Nephron progenitor cell (in vitro differentiated cells): ENCODE measurements around the gene WDR18.
A peak's percentile ranks its signal among the peaks of the same experiment; 100 is the strongest.

Source experiments
- DNase-seq: peaks from one replicate; pipeline ENCODE4 v3.0.0; 2021
- H3K27ac Mint-ChIP-seq: 2 replicates; pipeline ENCODE4 v1.8.0; 2021; ENCODE audit warnings: mild to moderate bottlenecking, moderate library complexity, mixed read lengths
- H3K27me3 Mint-ChIP-seq: 2 replicates; pipeline ENCODE4 v1.8.0; 2021; ENCODE audit warnings: mild to moderate bottlenecking, low read depth, mixed read lengths; ENCODE audit not compliant: poor library complexity
- H3K36me3 Mint-ChIP-seq: 2 replicates; pipeline ENCODE4 v1.8.0; 2021; ENCODE audit warnings: low read depth, mixed read lengths
- H3K4me1 Mint-ChIP-seq: 2 replicates; pipeline ENCODE4 v1.8.0; 2021; ENCODE audit warnings: mixed read lengths
- H3K4me3 Mint-ChIP-seq: 2 replicates; pipeline ENCODE4 v1.8.0; 2021; ENCODE audit warnings: mild to moderate bottlenecking, moderate library complexity, mixed read lengths
- H3K9me3 Mint-ChIP-seq: 2 replicates; pipeline ENCODE4 v1.8.0; 2021; ENCODE audit warnings: mild to moderate bottlenecking, moderate library complexity, mixed read lengths
- CTCF ChIP-seq: fragments of 200-600 bp; sonication (generic); IDR thresholded peaks from 2 replicates; pipeline ENCODE4 v1.5.0; 2021; ENCODE audit warnings: antibody characterized with exemption

The WDR18 gene

GRCh38 chr19:988081-988480, 3.9 kb downstream of the WDR18 start:
- Mint-ChIP-seq H3K4me3 (no peak overlapping the region), H3K36me3 (peaks cover 17% of the 10 kb centered on the region), H3K27ac (no peak overlapping the region), H3K9me3 (no peaks in the 10 kb centered on the region), H3K27me3 (peaks cover 4% of the 10 kb centered on the region), H3K4me1 (peaks cover 31% of the 10 kb centered on the region)
- no peak for DNase-seq
- no peak for TF ChIP-seq CTCF

GRCh38 chr19:988510-988909, 4.4 kb downstream of the WDR18 start:
- Mint-ChIP-seq H3K36me3 (peaks cover 17% of the 10 kb centered on the region), H3K9me3 (no peaks in the 10 kb centered on the region), H3K27ac (no peak overlapping the region), H3K4me3 (no peak overlapping the region), H3K4me1 (peaks cover 35% of the 10 kb centered on the region), H3K27me3 (peaks cover 4% of the 10 kb centered on the region)
- TF ChIP-seq CTCF = no peak
- no peak for DNase-seq

GRCh38 chr19:989381-990081, 5.4 kb downstream of the WDR18 start:
- H3K27ac Mint-ChIP-seq = no peak overlapping the region
- peaks cover 36% of the 10 kb centered on the region for H3K4me1 Mint-ChIP-seq
- TF ChIP-seq CTCF = peak; percentile 23
- H3K9me3 Mint-ChIP-seq = no peaks in the 10 kb centered on the region
- H3K4me3 Mint-ChIP-seq = no peak overlapping the region
- H3K27me3 Mint-ChIP-seq = peaks cover 4% of the 10 kb centered on the region
- DNase-seq = no peak
- H3K36me3 Mint-ChIP-seq = peaks cover 17% of the 10 kb centered on the region

GRCh38 chr19:990119-990571, 6.0 kb downstream of the WDR18 start:
- Mint-ChIP-seq H3K36me3 (peaks cover 17% of the 10 kb centered on the region), H3K27me3 (peaks cover 4% of the 10 kb centered on the region), H3K4me1 (peaks cover 30% of the 10 kb centered on the region), H3K9me3 (no peaks in the 10 kb centered on the region), H3K4me3 (no peak overlapping the region), H3K27ac (no peak overlapping the region)
- TF ChIP-seq CTCF = no peak
- no peak for DNase-seq

GRCh38 chr19:990746-991145, 6.6 kb downstream of the WDR18 start:
- peaks cover 9% of the 10 kb centered on the region for H3K27me3 Mint-ChIP-seq
- no peaks in the 10 kb centered on the region for H3K9me3 Mint-ChIP-seq
- peaks cover 17% of the 10 kb centered on the region for H3K36me3 Mint-ChIP-seq
- TF ChIP-seq CTCF = no peak
- no peak overlapping the region for H3K27ac Mint-ChIP-seq
- H3K4me3 Mint-ChIP-seq = no peak overlapping the region
- no peak for DNase-seq
- H3K4me1 Mint-ChIP-seq = peaks cover 24% of the 10 kb centered on the region
